ES-I3 (cell line): Measurements from ENCODE around the gene PCDH7.

Experiments
- H3K36me3 ChIP-seq: 2 replicates; pipeline ENCODE4 v1.6.1; 2013; ENCODE audit warnings: mild to moderate bottlenecking, low read length, control low read depth, moderate library complexity; ENCODE audit not compliant: insufficient read depth
- H3K4me1 ChIP-seq: 2 replicates; pipeline ENCODE4 v1.6.1; 2013; ENCODE audit warnings: mild to moderate bottlenecking, control low read depth, low read length; ENCODE audit not compliant: insufficient read depth
- H3K9ac ChIP-seq: 2 replicates; pipeline ENCODE4 v1.6.1; 2013; ENCODE audit warnings: low read depth, mild to moderate bottlenecking, low read length, moderate library complexity
- H3K9me3 ChIP-seq: 2 replicates; pipeline ENCODE4 v1.6.1; 2013; ENCODE audit warnings: mild to moderate bottlenecking, low read length, moderate library complexity; ENCODE audit not compliant: control insufficient read depth, insufficient read depth

PCDH7 gene

GRCh38 chr4:30753316-30753715 is 33.1 kb downstream of the PCDH7 start:
- H3K9ac ChIP-seq, result no peak overlapping the region
- no peaks in the 10 kb centered on the region for H3K9me3 ChIP-seq
- H3K4me1 ChIP-seq, result no peaks in the 10 kb centered on the region
- H3K36me3 ChIP-seq, result no peaks in the 10 kb centered on the region

- Histone ChIP-seq H3K36me3 (no peaks in the 10 kb centered on the region), H3K9me3 (no peaks in the 10 kb centered on the region), H3K9ac (no peak overlapping the region), H3K4me1 (no peaks in the 10 kb centered on the region)
Observed at GRCh38 chr4:30754021-30754420, 33.9 kb downstream of the PCDH7 start.

- no peaks in the 10 kb centered on the region for H3K4me1 ChIP-seq
- no peak overlapping the region for H3K9ac ChIP-seq
- H3K9me3 ChIP-seq, result no peaks in the 10 kb centered on the region
- H3K36me3 ChIP-seq, result no peaks in the 10 kb centered on the region
Observed at GRCh38 chr4:30755346-30755745, 35.2 kb downstream of the PCDH7 start.

- no peaks in the 10 kb centered on the region for H3K36me3 ChIP-seq
Observed at GRCh38 chr4:30756553-30756952, 36.4 kb downstream of the PCDH7 start.

GRCh38 chr4:30757357-30757756 is 37.2 kb downstream of the PCDH7 start:
- Histone ChIP-seq H3K4me1 (no peaks in the 10 kb centered on the region), H3K9me3 (no peaks in the 10 kb centered on the region), H3K9ac (no peak overlapping the region), H3K36me3 (no peaks in the 10 kb centered on the region)

More at GRCh38 chr4:30756553-30756952, 36.4 kb downstream of the PCDH7 start:
- Histone ChIP-seq H3K9me3 (no peaks in the 10 kb centered on the region), H3K4me1 (no peaks in the 10 kb centered on the region), H3K9ac (no peak overlapping the region)

- no peaks in the 10 kb centered on the region for H3K9me3 ChIP-seq
- H3K36me3 ChIP-seq, result no peaks in the 10 kb centered on the region
- H3K9ac ChIP-seq, result no peak overlapping the region
- no peaks in the 10 kb centered on the region for H3K4me1 ChIP-seq
Observed at GRCh38 chr4:30760551-30760950, 40.4 kb downstream of the PCDH7 start.

- no peaks in the 10 kb centered on the region for H3K4me1 ChIP-seq
- H3K36me3 ChIP-seq, result no peaks in the 10 kb centered on the region
- no peak overlapping the region for H3K9ac ChIP-seq
- H3K9me3 ChIP-seq, result no peaks in the 10 kb centered on the region
Observed at GRCh38 chr4:30763321-30763727, 43.2 kb downstream of the PCDH7 start.

GRCh38 chr4:30765022-30765421 is 44.9 kb downstream of the PCDH7 start:
- no peaks in the 10 kb centered on the region for H3K4me1 ChIP-seq
- H3K9ac ChIP-seq, result no peak overlapping the region
- no peaks in the 10 kb centered on the region for H3K36me3 ChIP-seq
- H3K9me3 ChIP-seq, result no peaks in the 10 kb centered on the region

- Histone ChIP-seq H3K36me3 (no peaks in the 10 kb centered on the region), H3K4me1 (no peaks in the 10 kb centered on the region), H3K9ac (no peak overlapping the region), H3K9me3 (no peaks in the 10 kb centered on the region)
Observed at GRCh38 chr4:30767147-30767845, 47.1 kb downstream of the PCDH7 start.

- Histone ChIP-seq H3K9ac (no peak overlapping the region), H3K4me1 (no peaks in the 10 kb centered on the region), H3K9me3 (no peaks in the 10 kb centered on the region), H3K36me3 (no peaks in the 10 kb centered on the region)
Observed at GRCh38 chr4:30768277-30768676, 48.1 kb downstream of the PCDH7 start.

- Histone ChIP-seq H3K9ac (no peak overlapping the region), H3K4me1 (no peaks in the 10 kb centered on the region), H3K9me3 (no peaks in the 10 kb centered on the region), H3K36me3 (no peaks in the 10 kb centered on the region)
Observed at GRCh38 chr4:30769093-30769492, 48.9 kb downstream of the PCDH7 start.

- H3K36me3 ChIP-seq, result no peaks in the 10 kb centered on the region
- H3K9ac ChIP-seq, result no peak overlapping the region
- H3K9me3 ChIP-seq, result no peaks in the 10 kb centered on the region
- no peaks in the 10 kb centered on the region for H3K4me1 ChIP-seq
Observed at GRCh38 chr4:30770049-30770549, 49.9 kb downstream of the PCDH7 start.

GRCh38 chr4:30770812-30771211 is 50.6 kb downstream of the PCDH7 start:
- Histone ChIP-seq H3K4me1 (no peaks in the 10 kb centered on the region), H3K9ac (no peak overlapping the region), H3K36me3 (no peaks in the 10 kb centered on the region), H3K9me3 (no peaks in the 10 kb centered on the region)

- no peaks in the 10 kb centered on the region for H3K4me1 ChIP-seq
- H3K9ac ChIP-seq, result no peak overlapping the region
- no peaks in the 10 kb centered on the region for H3K9me3 ChIP-seq
- H3K36me3 ChIP-seq, result no peaks in the 10 kb centered on the region
Observed at GRCh38 chr4:30776451-30776850, 56.3 kb downstream of the PCDH7 start.

GRCh38 chr4:30776921-30777415 is 56.8 kb downstream of the PCDH7 start:
- no peak overlapping the region for H3K9ac ChIP-seq
- no peaks in the 10 kb centered on the region for H3K9me3 ChIP-seq
- no peaks in the 10 kb centered on the region for H3K4me1 ChIP-seq
- H3K36me3 ChIP-seq, result no peaks in the 10 kb centered on the region
